ENCODE measurements around the gene TMEM192.
"Not testable (repeated sequence)": the region's sequence is repeated elsewhere in the genome, so short reads cannot be mapped to it uniquely, and the experiment has no call there.

Gene TMEM192

DNA sequence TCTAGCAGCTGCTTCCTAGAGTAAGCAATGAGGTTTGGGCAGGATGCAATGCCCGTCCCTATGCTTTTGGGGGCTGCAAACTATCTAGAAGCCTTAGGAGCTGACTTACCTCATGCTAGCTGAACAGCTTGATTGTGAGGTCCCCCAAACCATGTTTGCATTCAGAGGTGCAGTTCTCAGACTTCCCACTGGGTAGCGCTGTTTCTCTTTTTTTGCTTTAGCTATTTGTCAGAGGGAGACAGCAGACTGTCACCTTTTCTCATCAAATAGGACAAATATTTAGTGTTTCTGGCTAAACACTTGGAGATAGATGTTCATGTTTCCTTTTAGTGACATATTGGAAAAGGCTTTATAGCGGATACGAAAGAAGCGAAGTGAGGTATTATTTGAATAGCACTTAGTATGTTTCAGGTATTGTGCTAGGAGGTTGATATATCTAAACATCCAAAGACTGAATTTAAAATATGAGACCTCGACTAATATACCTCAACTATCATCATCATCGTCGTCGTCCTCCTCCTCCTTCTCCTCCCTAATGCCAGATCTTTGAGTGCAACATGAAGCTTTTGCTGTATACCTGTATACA is 18.7 kb upstream of the TMEM192 start:
- no peaks in the 10 kb centered on the region for H3K36me3 ChIP-seq (ENCODE audit: control insufficient read depth, insufficient read depth, low read length)
- H3K4me3 ChIP-seq (replicated peaks; ENCODE audit: low read depth, low read length), result no peak overlapping the region
- H3K27me3 ChIP-seq (replicated peaks; ENCODE audit: control insufficient read depth, insufficient read depth, low read length), result no peaks in the 10 kb centered on the region
- TF ChIP-seq, protein P1, sequence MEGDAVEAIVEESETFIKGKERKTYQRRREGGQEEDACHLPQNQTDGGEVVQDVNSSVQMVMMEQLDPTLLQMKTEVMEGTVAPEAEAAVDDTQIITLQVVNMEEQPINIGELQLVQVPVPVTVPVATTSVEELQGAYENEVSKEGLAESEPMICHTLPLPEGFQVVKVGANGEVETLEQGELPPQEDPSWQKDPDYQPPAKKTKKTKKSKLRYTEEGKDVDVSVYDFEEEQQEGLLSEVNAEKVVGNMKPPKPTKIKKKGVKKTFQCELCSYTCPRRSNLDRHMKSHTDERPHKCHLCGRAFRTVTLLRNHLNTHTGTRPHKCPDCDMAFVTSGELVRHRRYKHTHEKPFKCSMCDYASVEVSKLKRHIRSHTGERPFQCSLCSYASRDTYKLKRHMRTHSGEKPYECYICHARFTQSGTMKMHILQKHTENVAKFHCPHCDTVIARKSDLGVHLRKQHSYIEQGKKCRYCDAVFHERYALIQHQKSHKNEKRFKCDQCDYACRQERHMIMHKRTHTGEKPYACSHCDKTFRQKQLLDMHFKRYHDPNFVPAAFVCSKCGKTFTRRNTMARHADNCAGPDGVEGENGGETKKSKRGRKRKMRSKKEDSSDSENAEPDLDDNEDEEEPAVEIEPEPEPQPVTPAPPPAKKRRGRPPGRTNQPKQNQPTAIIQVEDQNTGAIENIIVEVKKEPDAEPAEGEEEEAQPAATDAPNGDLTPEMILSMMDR (IDR thresholded peaks at IDR 0.05; ENCODE audit: insufficient read depth, low read length, poor library complexity, severe bottlenecking), result peak; percentile 87
- DNase-seq (ENCODE audit: extremely low read depth, insufficient read length), result peak; percentile 18

DNA sequence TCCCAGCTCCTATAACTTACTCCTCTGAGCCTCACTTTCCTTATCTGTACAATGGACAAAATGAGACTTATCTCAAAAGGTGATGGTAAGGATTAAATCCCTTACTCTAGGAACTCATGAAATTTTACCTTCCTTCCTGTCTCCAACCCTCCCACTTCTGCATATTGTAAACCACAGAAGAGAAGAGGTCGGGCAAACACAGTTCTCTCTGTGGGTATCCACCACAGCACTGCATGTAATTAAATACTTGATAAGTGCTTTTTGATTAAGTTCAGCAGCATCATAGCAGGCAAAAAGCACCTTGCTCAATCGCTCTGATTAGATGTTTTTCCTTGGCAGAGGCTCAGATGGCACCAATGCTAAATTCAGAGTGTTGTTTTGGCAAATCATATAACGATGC is 17.3 kb upstream of the TMEM192 start:
- Histone ChIP-seq H3K27me3 (replicated peaks; ENCODE audit: control insufficient read depth, insufficient read depth, low read length) (no peaks in the 10 kb centered on the region), H3K4me3 (replicated peaks; ENCODE audit: low read depth, low read length) (no peak overlapping the region), H3K36me3 (ENCODE audit: control insufficient read depth, insufficient read depth, low read length) (no peaks in the 10 kb centered on the region)
- TF ChIP-seq, protein P1 (IDR thresholded peaks at IDR 0.05; ENCODE audit: insufficient read depth, low read length, poor library complexity, severe bottlenecking), result no peak
- no peak for DNase-seq (ENCODE audit: extremely low read depth, insufficient read length)

DNA sequence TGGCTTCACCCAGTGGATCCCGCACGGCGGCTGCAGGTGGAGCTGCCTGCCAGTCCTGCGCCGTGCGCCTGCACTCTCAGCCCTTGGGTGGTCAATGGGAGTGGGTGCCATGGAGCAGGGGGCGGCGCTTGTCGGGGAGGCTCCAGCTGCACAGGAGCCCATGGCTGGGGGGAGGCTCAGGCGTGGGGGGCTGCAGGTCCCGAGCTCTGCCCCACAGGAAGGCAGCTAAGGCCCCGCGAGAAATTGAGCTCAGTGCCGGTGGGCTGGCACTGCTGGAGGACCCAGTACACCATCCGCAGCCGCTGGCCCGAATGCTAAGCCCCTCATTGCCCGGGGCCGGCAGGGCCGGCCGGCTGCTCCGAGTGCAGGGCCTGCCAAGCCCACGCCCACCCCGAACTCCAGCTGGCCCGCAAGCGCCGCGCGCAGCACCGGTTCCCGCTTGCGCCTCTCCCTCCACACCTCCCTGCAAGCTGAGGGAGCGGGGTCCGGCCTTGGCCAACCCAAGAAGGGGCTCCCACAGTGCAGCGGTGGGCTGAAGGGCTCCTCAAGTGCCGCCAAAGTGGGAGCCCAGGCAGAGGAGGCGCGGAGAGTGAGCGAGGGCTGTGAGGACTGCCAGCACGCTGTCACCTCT is 13.3 kb upstream of the TMEM192 start:
- not testable (repeated sequence) for H3K27me3 ChIP-seq (replicated peaks; ENCODE audit: control insufficient read depth, insufficient read depth, low read length); H3K4me3 ChIP-seq (replicated peaks; ENCODE audit: low read depth, low read length); H3K36me3 ChIP-seq (ENCODE audit: control insufficient read depth, insufficient read depth, low read length); DNase-seq (ENCODE audit: extremely low read depth, insufficient read length)

DNA sequence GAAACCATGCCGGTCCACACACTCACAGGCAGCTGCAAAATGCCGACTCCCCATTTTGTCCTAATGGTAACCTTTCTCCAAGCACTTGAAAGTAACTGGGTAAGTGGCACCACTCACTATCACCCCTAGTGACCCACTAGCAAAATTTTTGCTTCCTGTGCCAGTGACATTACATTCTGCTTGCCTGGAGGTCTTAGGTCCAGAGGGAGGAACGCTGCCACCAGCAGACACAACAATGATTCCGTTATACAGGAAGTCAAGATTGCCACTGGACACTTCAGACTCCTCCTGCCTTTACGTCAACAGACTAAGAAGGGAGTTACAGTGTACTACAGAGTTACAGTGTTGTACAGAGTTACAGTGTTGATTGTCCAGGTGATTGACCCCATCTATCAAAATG is 11.8 kb upstream of the TMEM192 start:
- H3K36me3 ChIP-seq (ENCODE audit: control insufficient read depth, insufficient read depth, low read length), result no peaks in the 10 kb centered on the region
- no peak for DNase-seq (ENCODE audit: extremely low read depth, insufficient read length)
- TF ChIP-seq, protein P1 (IDR thresholded peaks at IDR 0.05; ENCODE audit: insufficient read depth, low read length, poor library complexity, severe bottlenecking), result no peak

DNA sequence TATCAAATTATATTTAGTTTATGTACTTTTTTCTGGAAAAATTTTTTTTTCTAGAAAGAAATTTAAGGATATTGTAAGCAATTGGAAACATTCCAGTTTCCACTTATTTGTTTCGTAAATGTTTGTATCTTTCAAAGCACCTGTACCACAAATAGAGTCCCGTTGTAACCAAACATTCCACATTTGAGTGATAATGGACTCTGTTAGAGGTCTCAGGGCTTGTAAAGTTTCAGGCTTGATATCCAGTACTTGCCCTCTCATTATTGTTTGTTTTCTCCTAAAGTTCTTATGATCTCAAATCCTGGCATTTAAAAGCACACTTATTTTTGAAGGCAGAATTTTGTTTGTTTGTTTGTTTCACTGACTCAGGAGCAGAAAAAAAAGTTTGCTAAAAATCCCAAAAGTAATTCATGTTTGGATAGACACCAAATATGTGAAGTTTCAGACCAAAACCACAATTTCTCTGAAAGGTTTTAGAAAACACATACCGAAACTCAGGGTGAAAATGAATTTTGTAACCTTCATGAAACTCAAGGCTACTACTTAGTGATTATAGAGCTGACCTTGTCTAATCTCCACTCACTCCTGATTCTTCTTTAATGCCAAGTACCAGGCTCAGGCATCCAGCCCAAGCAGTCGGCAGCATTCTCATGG is 5.7 kb upstream of the TMEM192 start:
- Histone ChIP-seq H3K27me3 (replicated peaks; ENCODE audit: control insufficient read depth, insufficient read depth, low read length) (no peaks in the 10 kb centered on the region), H3K36me3 (ENCODE audit: control insufficient read depth, insufficient read depth, low read length) (no peaks in the 10 kb centered on the region), H3K4me3 (replicated peaks; ENCODE audit: low read depth, low read length) (no peak overlapping the region)
- DNase-seq (ENCODE audit: extremely low read depth, insufficient read length), result peak; percentile 34
- TF ChIP-seq, protein P1 (IDR thresholded peaks at IDR 0.05; ENCODE audit: insufficient read depth, low read length, poor library complexity, severe bottlenecking), result no peak

More for the DNA sequence above, 11.8 kb upstream of the TMEM192 start:
- Histone ChIP-seq H3K27me3 (replicated peaks; ENCODE audit: control insufficient read depth, insufficient read depth, low read length) (peaks cover 1% of the 10 kb centered on the region; the same call in 1 of the 2 replicates), H3K4me3 (replicated peaks; ENCODE audit: low read depth, low read length) (no peak overlapping the region)

DNA sequence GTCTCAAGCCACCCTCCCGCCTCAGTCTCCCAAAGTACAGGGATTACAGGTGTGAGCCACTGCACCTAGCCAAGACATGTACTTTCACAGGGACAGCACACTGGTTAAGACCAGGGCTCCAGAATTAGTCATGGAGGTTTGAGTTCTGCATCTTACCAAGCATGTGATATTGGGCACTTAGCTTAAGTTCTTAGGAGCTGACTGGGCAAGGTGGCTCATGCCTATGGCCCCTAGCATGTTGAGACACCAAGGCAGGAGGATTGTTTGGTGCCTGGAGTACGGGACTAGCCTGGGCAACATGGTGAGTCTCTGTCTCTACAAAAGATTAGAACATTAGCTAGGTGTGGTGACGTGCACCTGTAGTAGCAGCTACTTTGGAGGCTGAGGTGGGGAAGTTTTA is 2.6 kb upstream of the TMEM192 start:
- TF ChIP-seq, protein P1 (IDR thresholded peaks at IDR 0.05; ENCODE audit: insufficient read depth, low read length, poor library complexity, severe bottlenecking), result no peak

More for the DNA sequence above, 2.6 kb upstream of the TMEM192 start:
- Histone ChIP-seq H3K36me3 (ENCODE audit: control insufficient read depth, insufficient read depth, low read length) (no peaks in the 10 kb centered on the region), H3K27me3 (replicated peaks; ENCODE audit: control insufficient read depth, insufficient read depth, low read length) (no peaks in the 10 kb centered on the region), H3K4me3 (replicated peaks; ENCODE audit: low read depth, low read length) (no peak overlapping the region)
- no peak for DNase-seq (ENCODE audit: extremely low read depth, insufficient read length)
